Activated CD8-positive, alpha-beta memory T cell treated with anti-CD3 and anti-CD28 coated beads, Interleukin-2, amount 50 U/mL, for 1 hour (primary cell): ENCODE results near the gene ZRANB1.

Experiments
- DNase-seq: peaks from one replicate; pipeline ENCODE4 v3.0.0-alpha.2; 2020; ENCODE audit errors: extremely low read depth

ZRANB1 gene

GRCh38 chr10:125035136-125035535 lies 93.2 kb downstream of the ZRANB1 start:
- DNase-seq, result no peak

- DNase-seq, result no peak
Measured at GRCh38 chr10:125035588-125036295, 93.8 kb downstream of the ZRANB1 start.

- DNase-seq, result no peak
Measured at GRCh38 chr10:125037145-125037877, 95.4 kb downstream of the ZRANB1 start.
